Heart left ventricle (tissue), 13 donors: ENCODE measurements around the gene PTPRU.

Source experiments
- POLR2A ChIP-seq, 2 donors: fragments of 450-650 bp; IDR thresholded peaks; one replicate each; pipeline ENCODE4 v1.6.1; 2017; ENCODE audit warnings: antibody characterized with exemption in 2 of 2, mild to moderate bottlenecking in 2 of 2, moderate library complexity in 2 of 2
- TF ChIP-seq, protein P1 (sequence below), 12 donors: fragments of 200-600 bp; sonication (generic) in 4 of 12; IDR thresholded peaks; one replicate each; pipeline versions ENCODE4 v1.5.0 to v1.8.0; 2018 to 2022; ENCODE audit warnings: antibody characterized with exemption in 12 of 12, mild to moderate bottlenecking in 5 of 12
- donor health status: ischemic (EF 13 %, LVEDD 7.1; RV severe dilation, severe dysfunction).
- donor health status: DM: no; HTN: yes; CAD: no.
- donor health status: DM: no; HTN: no; CAD: no.
- donor health status: ischemic (EF 25% LVEDD 6.9; RV normal size, moderate dysfunction).
- donor health status: ischemic (EF 25% LVEDD 5.7; RV mildly dilated, moderate dysfunction).
- donor health status: ischemic (EF 35%, LVEDD 5.7; RV mildly dilated, moderate dysfunction).
- donor health status: nonischemic (EF 11% LVEDD 7.7; RV severe dilation, severe dysfunction).
- donor health status: DM: yes; HTN: yes; CAD: no.
- donor health status: PGD.
- donor health status: ischemic (EF 29% LVEDD 5.4; RV normal size, mild dysfunction).
- donor health status: nonischemic (EF 23%, LVEDD 6.1; RV moderate dilation, normal function).

DNA sequence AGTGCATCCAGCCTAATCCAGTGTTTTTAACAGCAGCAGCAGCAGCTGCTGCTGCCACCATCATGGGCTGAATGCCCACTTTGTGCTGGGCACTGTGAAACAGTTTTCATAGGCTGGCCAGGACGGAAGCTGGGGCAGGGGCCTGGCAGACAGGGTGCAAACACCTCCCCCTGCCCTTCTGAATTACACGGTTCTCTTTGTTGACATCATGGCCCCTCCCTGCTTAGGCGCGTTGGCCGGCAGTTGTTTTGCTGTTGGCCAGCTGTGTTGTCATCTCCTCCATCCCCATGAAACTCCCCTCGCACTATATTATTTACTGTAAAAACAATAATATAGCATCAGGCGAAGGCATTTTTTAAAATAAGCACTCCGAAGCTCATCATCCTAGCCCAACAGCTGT lies 33.1 kb downstream of the PTPRU start:
- TF ChIP-seq, protein P1, sequence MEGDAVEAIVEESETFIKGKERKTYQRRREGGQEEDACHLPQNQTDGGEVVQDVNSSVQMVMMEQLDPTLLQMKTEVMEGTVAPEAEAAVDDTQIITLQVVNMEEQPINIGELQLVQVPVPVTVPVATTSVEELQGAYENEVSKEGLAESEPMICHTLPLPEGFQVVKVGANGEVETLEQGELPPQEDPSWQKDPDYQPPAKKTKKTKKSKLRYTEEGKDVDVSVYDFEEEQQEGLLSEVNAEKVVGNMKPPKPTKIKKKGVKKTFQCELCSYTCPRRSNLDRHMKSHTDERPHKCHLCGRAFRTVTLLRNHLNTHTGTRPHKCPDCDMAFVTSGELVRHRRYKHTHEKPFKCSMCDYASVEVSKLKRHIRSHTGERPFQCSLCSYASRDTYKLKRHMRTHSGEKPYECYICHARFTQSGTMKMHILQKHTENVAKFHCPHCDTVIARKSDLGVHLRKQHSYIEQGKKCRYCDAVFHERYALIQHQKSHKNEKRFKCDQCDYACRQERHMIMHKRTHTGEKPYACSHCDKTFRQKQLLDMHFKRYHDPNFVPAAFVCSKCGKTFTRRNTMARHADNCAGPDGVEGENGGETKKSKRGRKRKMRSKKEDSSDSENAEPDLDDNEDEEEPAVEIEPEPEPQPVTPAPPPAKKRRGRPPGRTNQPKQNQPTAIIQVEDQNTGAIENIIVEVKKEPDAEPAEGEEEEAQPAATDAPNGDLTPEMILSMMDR (IDR thresholded peaks at IDR 0.05) = no peak
- TF ChIP-seq POLR2A (IDR thresholded peaks at IDR 0.05) = no peak
